Left ventricle myocardium inferior (tissue), 1 donor: ENCODE measurements around the gene KIF23. TPM values are rescaled to one million over a fixed set of nuclear protein-coding genes. Genes with fewer than 3 reads are reported as not detected.

Experiments
- DNase-seq: peaks from one replicate; pipeline ENCODE4 v3.0.0-alpha.2; 2020
- H3K27ac ChIP-seq: fragments of 200-600 bp; replicated peaks from 2 replicates; pipeline ENCODE4 v1.8.0; 2021
- H3K27me3 ChIP-seq: fragments of 200-600 bp; 2 replicates; pipeline ENCODE4 v1.8.0; 2021; ENCODE audit warnings: low read depth
- H3K36me3 ChIP-seq: fragments of 200-600 bp; 2 replicates; pipeline ENCODE4 v1.8.0; 2021
- H3K4me1 ChIP-seq: fragments of 200-600 bp; 2 replicates; pipeline ENCODE4 v1.8.0; 2021
- H3K4me3 ChIP-seq: fragments of 200-600 bp; 2 replicates; pipeline ENCODE4 v1.8.0; 2021; ENCODE audit warnings: mild to moderate bottlenecking, moderate library complexity
- H3K9me3 ChIP-seq: fragments of 200-600 bp; replicated peaks from 2 replicates; pipeline ENCODE4 v1.8.0; 2021
- CTCF ChIP-seq: fragments of 200-600 bp; IDR thresholded peaks from 2 replicates; pipeline ENCODE4 v1.8.0; 2021; ENCODE audit warnings: antibody characterized with exemption, mild to moderate bottlenecking, borderline replicate concordance
- intact Hi-C: fragments of 100-400 bp; cut with micrococcal nuclease; formaldehyde crosslinking; loops from one replicate; pipeline ENCODE4 v1.11.0; 2022
- total RNA-seq: library from RNA; stranded (reverse); fragmentation: NEBNext Ultra II Directional; extraction: Animal tissue kit (Norgen Biotek cat#: 25700); gene quantifications from one replicate; pipeline ENCODE4 v1.2.1, GENCODE V29; 2021
- donor health status: DM: no; HTN: yes; CAD: no; lungs with severe emphysema.

Gene KIF23
- total RNA-seq, 1 donor from 2014 or later: 0.38 TPM

- no peaks in the 10 kb centered on the region for H3K36me3 ChIP-seq
- no peak for DNase-seq
- intact Hi-C loops: no loop called here
These were observed 9.9 kb downstream of the KIF23 start for GRCh38 chr15:69424001-69424400.

GRCh38 chr15:69424748-69425413 is 10.7 kb downstream of the KIF23 start:
- H3K4me3 ChIP-seq: no peak overlapping the region
- intact Hi-C loops: no loop called here

More at GRCh38 chr15:69424001-69424400, 9.9 kb downstream of the KIF23 start:
- Histone ChIP-seq H3K9me3 (no peaks in the 10 kb centered on the region), H3K4me1 (no peaks in the 10 kb centered on the region), H3K27ac (no peak overlapping the region), H3K4me3 (no peak overlapping the region), H3K27me3 (no peaks in the 10 kb centered on the region)
- TF ChIP-seq CTCF: no peak

GRCh38 chr15:69433831-69434230 is 19.7 kb downstream of the KIF23 start:
- Histone ChIP-seq H3K4me3 (no peak overlapping the region), H3K27ac (no peak overlapping the region), H3K36me3 (no peaks in the 10 kb centered on the region), H3K27me3 (no peaks in the 10 kb centered on the region), H3K9me3 (no peaks in the 10 kb centered on the region), H3K4me1 (no peaks in the 10 kb centered on the region)
- intact Hi-C loops: no loop called here
- no peak for TF ChIP-seq CTCF
- no peak for DNase-seq

More at GRCh38 chr15:69424748-69425413, 10.7 kb downstream of the KIF23 start:
- Histone ChIP-seq H3K27ac (no peak overlapping the region), H3K4me1 (no peaks in the 10 kb centered on the region), H3K9me3 (no peaks in the 10 kb centered on the region), H3K36me3 (no peaks in the 10 kb centered on the region), H3K27me3 (no peaks in the 10 kb centered on the region)
- no peak for TF ChIP-seq CTCF
- no peak for DNase-seq

GRCh38 chr15:69434238-69434637 is 20.1 kb downstream of the KIF23 start:
- H3K27ac ChIP-seq: no peak overlapping the region
- no peak overlapping the region for H3K4me3 ChIP-seq
- no peak for DNase-seq
- intact Hi-C loops: no loop called here
- H3K36me3 ChIP-seq: no peaks in the 10 kb centered on the region
- no peaks in the 10 kb centered on the region for H3K27me3 ChIP-seq
- H3K4me1 ChIP-seq: no peaks in the 10 kb centered on the region
- H3K9me3 ChIP-seq: no peaks in the 10 kb centered on the region
- TF ChIP-seq CTCF: no peak

GRCh38 chr15:69434679-69435078 is 20.5 kb downstream of the KIF23 start:
- no peak for DNase-seq
- Histone ChIP-seq H3K9me3 (no peaks in the 10 kb centered on the region), H3K27me3 (no peaks in the 10 kb centered on the region), H3K27ac (no peak overlapping the region), H3K4me3 (no peak overlapping the region), H3K4me1 (no peaks in the 10 kb centered on the region), H3K36me3 (no peaks in the 10 kb centered on the region)
- no peak for TF ChIP-seq CTCF
- intact Hi-C loops: no loop called here
